ENCODE measurements around the gene PDK3. TPM values are rescaled to one million over a fixed set of nuclear protein-coding genes. Genes with fewer than 3 reads are reported as not detected.

The PDK3 gene
- total RNA-seq, 2 experiments from 2014 or later = 22.6 to 35.1 TPM

GRCh38 chrX:24480400-24480865, 15.3 kb downstream of the PDK3 start:
- no peaks in the 10 kb centered on the region for H4K20me1 ChIP-seq (ENCODE audit: insufficient read depth, low read length)
- POLR2A ChIA-PET = interaction anchor here (0.6 to 2.6 kb wide), 6 partner anchors 9 to 318 kb away, joined by 3 to 29 read pairs (median 3); partner anchors contain the start of gene PDK3
- H3K4me3 ChIP-seq (ENCODE audit: low read depth, low read length, poor library complexity, severe bottlenecking) = peak overlapping the region; percentile 61
- no peaks in the 10 kb centered on the region for H3K9me3 ChIP-seq (ENCODE audit: low read length)
- intact Hi-C loops (cut with micrococcal nuclease; ENCODE audit: unreplicated experiment) = loop anchor here (1.0 kb wide), 1 partner anchor 15 kb away; the partner anchor contains the start of gene PDK3
- CTCF ChIA-PET (ENCODE audit: unreplicated experiment) = no interaction called here
- H2AFZ ChIP-seq (ENCODE audit: low read length) = no peak overlapping the region
- no peak for DNase-seq (ENCODE audit: low spot score)
- H3K27ac ChIP-seq (ENCODE audit: low read depth, low read length, poor library complexity, severe bottlenecking) = peak overlapping the region; percentile 80
- no peaks in the 10 kb centered on the region for H3K9me2 ChIP-seq (ENCODE audit: insufficient read depth, low read length)
- peak overlapping the region; percentile 70 for H3K4me2 ChIP-seq (ENCODE audit: low read length)
- BruUV-seq (replicated peaks) = no TSS peak
- H3K36me3 ChIP-seq (ENCODE audit: insufficient read depth, low read length) = peaks cover 5% of the 10 kb centered on the region
- no peak for TF ChIP-seq EZH2phosphoT487 (IDR thresholded peaks at IDR 0.05; ENCODE audit: borderline replicate concordance, low read depth, low read length)
- TF ChIP-seq, protein P1, sequence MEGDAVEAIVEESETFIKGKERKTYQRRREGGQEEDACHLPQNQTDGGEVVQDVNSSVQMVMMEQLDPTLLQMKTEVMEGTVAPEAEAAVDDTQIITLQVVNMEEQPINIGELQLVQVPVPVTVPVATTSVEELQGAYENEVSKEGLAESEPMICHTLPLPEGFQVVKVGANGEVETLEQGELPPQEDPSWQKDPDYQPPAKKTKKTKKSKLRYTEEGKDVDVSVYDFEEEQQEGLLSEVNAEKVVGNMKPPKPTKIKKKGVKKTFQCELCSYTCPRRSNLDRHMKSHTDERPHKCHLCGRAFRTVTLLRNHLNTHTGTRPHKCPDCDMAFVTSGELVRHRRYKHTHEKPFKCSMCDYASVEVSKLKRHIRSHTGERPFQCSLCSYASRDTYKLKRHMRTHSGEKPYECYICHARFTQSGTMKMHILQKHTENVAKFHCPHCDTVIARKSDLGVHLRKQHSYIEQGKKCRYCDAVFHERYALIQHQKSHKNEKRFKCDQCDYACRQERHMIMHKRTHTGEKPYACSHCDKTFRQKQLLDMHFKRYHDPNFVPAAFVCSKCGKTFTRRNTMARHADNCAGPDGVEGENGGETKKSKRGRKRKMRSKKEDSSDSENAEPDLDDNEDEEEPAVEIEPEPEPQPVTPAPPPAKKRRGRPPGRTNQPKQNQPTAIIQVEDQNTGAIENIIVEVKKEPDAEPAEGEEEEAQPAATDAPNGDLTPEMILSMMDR (conservative IDR thresholded peaks at IDR 0.05; ENCODE audit: low read length) = no peak
- H3K4me1 ChIP-seq (ENCODE audit: insufficient read depth, low read length, poor library complexity, severe bottlenecking) = peaks cover 47% of the 10 kb centered on the region
- peaks cover 63% of the 10 kb centered on the region for H3K79me2 ChIP-seq (ENCODE audit: insufficient read depth, low read depth, low read length)

- DNase-seq (ENCODE audit: low spot score) = no peak
- ChIA-PET POLR2A (no interaction called here), CTCF (ENCODE audit: unreplicated experiment) (interaction anchor here (1.1 kb wide), 1 partner anchor 19 kb away, joined by 3 read pairs; no protein-coding TSS in a partner anchor)
- no peaks in the 10 kb centered on the region for H3K9me3 ChIP-seq (ENCODE audit: low read length)
- H3K4me3 ChIP-seq (ENCODE audit: low read depth, low read length, poor library complexity, severe bottlenecking) = no peak overlapping the region
- H3K4me1 ChIP-seq (ENCODE audit: insufficient read depth, low read length, poor library complexity, severe bottlenecking) = peaks cover 22% of the 10 kb centered on the region
- H2AFZ ChIP-seq (ENCODE audit: low read length) = no peak overlapping the region
- peaks cover 38% of the 10 kb centered on the region for H3K79me2 ChIP-seq (ENCODE audit: insufficient read depth, low read depth, low read length)
- H4K20me1 ChIP-seq (ENCODE audit: insufficient read depth, low read length) = no peaks in the 10 kb centered on the region
- no peak overlapping the region for H3K27ac ChIP-seq (ENCODE audit: low read depth, low read length, poor library complexity, severe bottlenecking)
- H3K9me2 ChIP-seq (ENCODE audit: insufficient read depth, low read length) = no peaks in the 10 kb centered on the region
- TF ChIP-seq EZH2phosphoT487 (IDR thresholded peaks at IDR 0.05; ENCODE audit: borderline replicate concordance, low read depth, low read length) = no peak
- TF ChIP-seq, protein P1 (conservative IDR thresholded peaks at IDR 0.05; ENCODE audit: low read length) = no peak
- H3K36me3 ChIP-seq (ENCODE audit: insufficient read depth, low read length) = peaks cover 5% of the 10 kb centered on the region
- no TSS peak for BruUV-seq (replicated peaks)
- no peak overlapping the region for H3K4me2 ChIP-seq (ENCODE audit: low read length)
- intact Hi-C loops (cut with micrococcal nuclease; ENCODE audit: unreplicated experiment) = no loop called here
These were observed 17.8 kb downstream of the PDK3 start for GRCh38 chrX:24482823-24483415.

DNA sequence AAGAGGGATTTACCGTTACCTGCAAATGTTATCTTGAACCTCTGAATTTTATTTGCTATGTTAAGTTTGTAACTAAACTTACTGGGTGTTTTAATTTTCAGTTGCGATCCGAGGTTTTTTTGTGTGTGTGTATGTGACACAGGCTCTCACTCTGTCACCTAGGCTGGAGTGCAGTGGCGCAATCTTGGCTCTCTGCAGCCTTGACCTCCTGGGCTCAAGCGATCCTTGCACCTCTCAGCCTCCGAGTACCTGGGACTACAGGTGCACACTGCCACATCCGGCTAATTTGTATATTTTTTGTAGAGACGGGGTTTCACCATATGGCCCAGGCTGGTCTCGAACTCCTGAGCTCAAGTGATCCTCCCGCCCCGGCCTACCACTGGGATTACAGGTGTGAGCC, 18.5 kb downstream of the PDK3 start:
- H3K79me2 ChIP-seq (ENCODE audit: insufficient read depth, low read depth, low read length) = peaks cover 32% of the 10 kb centered on the region
- H3K9me2 ChIP-seq (ENCODE audit: insufficient read depth, low read length) = no peaks in the 10 kb centered on the region
- ChIA-PET POLR2A (no interaction called here), CTCF (ENCODE audit: unreplicated experiment) (interaction anchor here (1.1 kb wide), 1 partner anchor 20 kb away, joined by 3 read pairs; no protein-coding TSS in a partner anchor)
- no peak for TF ChIP-seq EZH2phosphoT487 (IDR thresholded peaks at IDR 0.05; ENCODE audit: borderline replicate concordance, low read depth, low read length)
- TF ChIP-seq, protein P1 (conservative IDR thresholded peaks at IDR 0.05; ENCODE audit: low read length) = no peak
- H3K4me1 ChIP-seq (ENCODE audit: insufficient read depth, low read length, poor library complexity, severe bottlenecking) = peaks cover 16% of the 10 kb centered on the region
- no peaks in the 10 kb centered on the region for H4K20me1 ChIP-seq (ENCODE audit: insufficient read depth, low read length)
- intact Hi-C loops (cut with micrococcal nuclease; ENCODE audit: unreplicated experiment) = no loop called here
- H3K36me3 ChIP-seq (ENCODE audit: insufficient read depth, low read length) = peaks cover 5% of the 10 kb centered on the region
- no peaks in the 10 kb centered on the region for H3K9me3 ChIP-seq (ENCODE audit: low read length)
- H3K4me2 ChIP-seq (ENCODE audit: low read length) = no peak overlapping the region
- no peak for DNase-seq (ENCODE audit: low spot score)
- no TSS peak for BruUV-seq (replicated peaks)
- H3K4me3 ChIP-seq (ENCODE audit: low read depth, low read length, poor library complexity, severe bottlenecking) = no peak overlapping the region
- H2AFZ ChIP-seq (ENCODE audit: low read length) = no peak overlapping the region
- no peak overlapping the region for H3K27ac ChIP-seq (ENCODE audit: low read depth, low read length, poor library complexity, severe bottlenecking)
